K562 (cell line): Measurements from ENCODE around the gene KRTAP10-4. TPM values are rescaled to one million over a fixed set of nuclear protein-coding genes. Genes with fewer than 3 reads are reported as not detected.
A peak's percentile ranks its signal among the peaks of the same experiment; 100 is the strongest.

Experiments
- CBX3 ChIP-seq, 2 experiments: IDR thresholded peaks; 1 replicate in 1 of 2; 2 replicates in 1 of 2; pipeline ENCODE4 v1.6.1; 2012; ENCODE audit warnings: inconsistent platforms in 2 of 2, low read length in 2 of 2, borderline replicate concordance in 1 of 2, control low read depth in 1 of 2
- CBX8 ChIP-seq: fragments of 200-600 bp; sonication (generic); IDR thresholded peaks from 2 replicates; pipeline ENCODE4 v1.6.1; 2012; ENCODE audit warnings: borderline replicate concordance, mixed run types, low read depth, mild to moderate bottlenecking, moderate library complexity, mixed read lengths, low read length, control low read depth, inconsistent platforms; ENCODE audit not compliant: poor library complexity, severe bottlenecking; ENCODE audit errors: extremely low read depth
- CTCF ChIP-seq, 3 experiments: IDR thresholded peaks in 2 of 3; conservative IDR thresholded peaks in 1 of 3; 2 replicates each; pipeline ENCODE4 v1.5.1; 2011 to 2012; ENCODE audit warnings: low read length in 3 of 3, mild to moderate bottlenecking in 3 of 3, control low read depth in 2 of 3, improper control_type of control experiment in 1 of 3, inconsistent platforms in 1 of 3, low read depth in 1 of 3, mixed read lengths in 1 of 3, moderate library complexity in 1 of 3; ENCODE audit not compliant: insufficient read depth in 2 of 3
- DDX20 ChIP-seq: fragments of 450-650 bp; IDR thresholded peaks from 2 replicates; pipeline ENCODE4 v1.6.1; 2016; ENCODE audit warnings: missing genetic modification characterization, low read depth, mild to moderate bottlenecking, missing compliant biosample characterization, moderate library complexity
- DMBX1 ChIP-seq: fragments of 250-450 bp; sonication (Bioruptor Pico); IDR thresholded peaks from 2 replicates; pipeline ENCODE4 v1.8.0; 2022; ENCODE audit warnings: inconsistent platforms, mild to moderate bottlenecking, moderate library complexity, borderline replicate concordance
- FOXP1 ChIP-seq: sonication (generic); formaldehyde crosslinking; IDR thresholded peaks from 2 replicates; pipeline ENCODE4 v1.8.0; 2022; ENCODE audit warnings: mild to moderate bottlenecking, missing genetic modification reagents
- GATAD2B ChIP-seq: fragments of 450-650 bp; IDR thresholded peaks from 2 replicates; pipeline ENCODE4 v1.6.1; 2017; ENCODE audit warnings: mild to moderate bottlenecking, borderline replicate concordance
- MTA2 ChIP-seq: fragments of 450-650 bp; IDR thresholded peaks from 2 replicates; pipeline ENCODE4 v1.6.1; 2016; ENCODE audit warnings: low read depth
- NFATC3 ChIP-seq: fragments of 450-650 bp; IDR thresholded peaks from 2 replicates; pipeline ENCODE4 v1.6.1; 2017; ENCODE audit warnings: mild to moderate bottlenecking
- NR2C2 ChIP-seq, 2 experiments: fragments of 200-800 bp in 1 of 2; sonication (Bioruptor generic) in 1 of 2; sonication (generic) in 1 of 2; formaldehyde crosslinking in 1 of 2; IDR thresholded peaks; 2 replicates each; pipeline versions ENCODE4 v1.6.1 to v1.8.0; 2016 to 2022; ENCODE audit warnings: mild to moderate bottlenecking in 1 of 2, missing compliant biosample characterization in 1 of 2, missing genetic modification characterization in 1 of 2, missing genetic modification reagents in 1 of 2
- RBBP5 ChIP-seq: fragments of 200-600 bp; sonication (generic); IDR thresholded peaks from 2 replicates; pipeline ENCODE4 v1.6.1; 2012; ENCODE audit warnings: borderline replicate concordance, mild to moderate bottlenecking, low read length, control low read depth, inconsistent platforms; ENCODE audit not compliant: insufficient read depth, poor library complexity, severe bottlenecking
- SMARCA4 ChIP-seq: fragments of 450-650 bp; IDR thresholded peaks from 2 replicates; pipeline ENCODE4 v1.6.1; 2016
- SNIP1 ChIP-seq: fragments of 450-650 bp; IDR thresholded peaks from 2 replicates; pipeline ENCODE4 v1.7.1; 2017; ENCODE audit warnings: low read depth, mild to moderate bottlenecking
- SP1 ChIP-seq: sonication (generic); formaldehyde crosslinking; IDR thresholded peaks from 2 replicates; pipeline ENCODE4 v1.8.1; 2022; ENCODE audit warnings: mild to moderate bottlenecking, missing genetic modification reagents
- TFAP4 ChIP-seq: sonication (generic); formaldehyde crosslinking; IDR thresholded peaks from 2 replicates; pipeline ENCODE4 v1.8.0; 2022; ENCODE audit warnings: missing genetic modification reagents, mild to moderate bottlenecking, moderate library complexity, borderline replicate concordance
- ZNF133 ChIP-seq: fragments of 250-450 bp; sonication (Bioruptor Pico); IDR thresholded peaks from 2 replicates; pipeline ENCODE4 v1.4.0; 2020; ENCODE audit warnings: mild to moderate bottlenecking
- ZNF146 ChIP-seq: IDR thresholded peaks from one replicate; pipeline ENCODE4 v1.6.1; 2018; ENCODE audit warnings: missing compliant biosample characterization; ENCODE audit not compliant: unreplicated experiment
- ZNF589 ChIP-seq: fragments of 200-800 bp; sonication (Bioruptor generic); IDR thresholded peaks from 2 replicates; pipeline ENCODE4 v1.6.1; 2016; ENCODE audit warnings: low read depth, missing genetic modification characterization, missing compliant biosample characterization
- polyA plus RNA-seq, 8 experiments: library from polyadenylated mRNA; depleted of rRNA in 4 of 8; stranded (reverse) in 5 of 8; unstranded in 3 of 8; fragments of >200 nt; fragmentation: Nextera tagmentation in 2 of 8; fragmentation: Illumina TruSeq in 1 of 8; extraction: Ambion mirVana in 2 of 8; extraction: Trizol in 1 of 8; gene quantifications; 2 replicates each; pipeline versions ENCODE4 v1.2.1 to v1.2.3, GENCODE V29; 2011 to 2014; ENCODE audit warnings: inconsistent platforms in 1 of 8, missing spikeins in 1 of 8
- total RNA-seq, 7 experiments: library from RNA; depleted of rRNA in 6 of 7; stranded (reverse); fragments of >200 nt in 6 of 7; fragmentation: Illumina TruSeq in 2 of 7; extraction: Trizol in 2 of 7; gene quantifications; 2 replicates each; pipeline versions ENCODE4 v1.2.1 to v1.2.3, GENCODE V29; 2011 to 2021; ENCODE audit warnings: low replicate concordance in 1 of 7
- TF ChIP-seq, protein P1 (sequence below): IDR thresholded peaks from 3 replicates; pipeline ENCODE4 v1.6.1; 2011; ENCODE audit warnings: borderline replicate concordance, mild to moderate bottlenecking; ENCODE audit not compliant: insufficient read length, insufficient read depth
- TF ChIP-seq, protein P2 (sequence below): fragments of 250-450 bp; sonication (Bioruptor Pico); IDR thresholded peaks from 2 replicates; pipeline ENCODE4 v1.5.1; 2021; ENCODE audit warnings: mild to moderate bottlenecking
- TF ChIP-seq, protein P3 (sequence below): sonication (generic); formaldehyde crosslinking; IDR thresholded peaks from 2 replicates; pipeline ENCODE4 v1.9.0; 2022; ENCODE audit warnings: mild to moderate bottlenecking, missing genetic modification reagents

Gene KRTAP10-4
- total and polyA plus RNA-seq, 9 of the 15 experiments (the other 6 are each of a cell fraction or from before 2014, with no cell fraction given): not detected

GRCh38 chr21:44596068-44596725, 22.7 kb downstream of the KRTAP10-4 start (continued):
- TF ChIP-seq CTCF (IDR thresholded peaks at IDR 0.05 in 2 of 3, conservative IDR thresholded peaks at IDR 0.05 in 1 of 3; ENCODE audit: insufficient read depth in 2 of 3, low read depth in 1 of 3, low read length in 3 of 3): 0 out of 6 replicates have a peak, but pooled peaks of 1 of the 3 experiments have one; percentile 7
- no peak for TF ChIP-seq GATAD2B
- TF ChIP-seq, protein P1, sequence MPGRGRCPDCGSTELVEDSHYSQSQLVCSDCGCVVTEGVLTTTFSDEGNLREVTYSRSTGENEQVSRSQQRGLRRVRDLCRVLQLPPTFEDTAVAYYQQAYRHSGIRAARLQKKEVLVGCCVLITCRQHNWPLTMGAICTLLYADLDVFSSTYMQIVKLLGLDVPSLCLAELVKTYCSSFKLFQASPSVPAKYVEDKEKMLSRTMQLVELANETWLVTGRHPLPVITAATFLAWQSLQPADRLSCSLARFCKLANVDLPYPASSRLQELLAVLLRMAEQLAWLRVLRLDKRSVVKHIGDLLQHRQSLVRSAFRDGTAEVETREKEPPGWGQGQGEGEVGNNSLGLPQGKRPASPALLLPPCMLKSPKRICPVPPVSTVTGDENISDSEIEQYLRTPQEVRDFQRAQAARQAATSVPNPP: no peak
- TF ChIP-seq CBX3 (IDR thresholded peaks at IDR 0.05; ENCODE audit: borderline replicate concordance in 1 of 2, low read length in 2 of 2): peak in 1 of 2 experiments; percentile 77; a peak in 1 of 3 replicates
- no peak for TF ChIP-seq RBBP5
- TF ChIP-seq TFAP4: no peak
- TF ChIP-seq DMBX1 (CRISPR knock-in tag): peak; percentile 15; the same call in 1 of the 2 replicates
- TF ChIP-seq NFATC3: no peak
- TF ChIP-seq SNIP1: no peak
- TF ChIP-seq SP1 (CRISPR knock-in tag): no peak
- TF ChIP-seq ZNF133 (CRISPR knock-in tag): no peak
- no peak for TF ChIP-seq MTA2
- TF ChIP-seq ZNF146 (CRISPR knock-in tag): no peak
- TF ChIP-seq, protein P2, sequence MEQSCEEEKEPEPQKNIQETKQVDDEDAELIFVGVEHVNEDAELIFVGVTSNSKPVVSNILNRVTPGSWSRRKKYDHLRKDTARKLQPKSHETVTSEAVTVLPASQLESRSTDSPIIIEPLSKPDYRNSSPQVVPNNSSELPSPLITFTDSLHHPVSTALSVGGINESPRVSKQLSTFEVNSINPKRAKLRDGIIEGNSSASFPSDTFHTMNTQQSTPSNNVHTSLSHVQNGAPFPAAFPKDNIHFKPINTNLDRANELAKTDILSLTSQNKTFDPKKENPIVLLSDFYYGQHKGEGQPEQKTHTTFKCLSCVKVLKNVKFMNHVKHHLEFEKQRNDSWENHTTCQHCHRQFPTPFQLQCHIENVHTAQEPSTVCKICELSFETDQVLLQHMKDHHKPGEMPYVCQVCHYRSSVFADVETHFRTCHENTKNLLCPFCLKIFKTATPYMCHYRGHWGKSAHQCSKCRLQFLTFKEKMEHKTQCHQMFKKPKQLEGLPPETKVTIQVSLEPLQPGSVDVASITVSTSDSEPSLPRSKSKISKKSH (CRISPR knock-in tag): no peak
- no peak for TF ChIP-seq CBX8
- no peak for TF ChIP-seq DDX20 (tag)
- TF ChIP-seq, protein P3, sequence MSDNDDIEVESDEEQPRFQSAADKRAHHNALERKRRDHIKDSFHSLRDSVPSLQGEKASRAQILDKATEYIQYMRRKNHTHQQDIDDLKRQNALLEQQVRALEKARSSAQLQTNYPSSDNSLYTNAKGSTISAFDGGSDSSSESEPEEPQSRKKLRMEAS (CRISPR knock-in tag): peak; percentile 28; the same call in 1 of the 2 replicates
- TF ChIP-seq ZNF589 (CRISPR knock-in tag): no peak
- no peak for TF ChIP-seq NR2C2 (CRISPR knock-in tag; IDR thresholded peaks at IDR 0.05)
- TF ChIP-seq NR2C2 (tag; IDR thresholded peaks at IDR 0.05): no peak
- TF ChIP-seq SMARCA4: no peak
- TF ChIP-seq FOXP1 (CRISPR knock-in tag): no peak
